Mesodermal cell (in vitro differentiated cells): ENCODE results near the gene ANKK1.

ENCODE experiments used
- H3K27ac ChIP-seq: 2 replicates; pipeline ENCODE4 v1.7.0; 2013; ENCODE audit warnings: mild to moderate bottlenecking, low read depth, low read length, moderate library complexity; ENCODE audit not compliant: severe bottlenecking
- H3K36me3 ChIP-seq: 2 replicates; pipeline ENCODE4 v1.7.1; 2013; ENCODE audit warnings: mild to moderate bottlenecking, low read length, moderate library complexity; ENCODE audit not compliant: control insufficient read depth, insufficient read depth
- H3K4me1 ChIP-seq: one replicate; pipeline ENCODE4 v1.7.1; 2013; ENCODE audit warnings: mild to moderate bottlenecking, low read length; ENCODE audit not compliant: insufficient read depth, control insufficient read depth, poor library complexity, severe bottlenecking
- H3K4me3 ChIP-seq: 2 replicates; pipeline ENCODE4 v1.7.0; 2013; ENCODE audit warnings: low read length, control low read depth, mild to moderate bottlenecking; ENCODE audit not compliant: insufficient read depth, poor library complexity, severe bottlenecking; ENCODE audit errors: extremely low read depth
- H3K9me3 ChIP-seq: 2 replicates; pipeline ENCODE4 v1.7.1; 2013; ENCODE audit warnings: mild to moderate bottlenecking, low read length, moderate library complexity; ENCODE audit not compliant: control insufficient read depth
- WGBS, 2 experiments: methylation state at CpG; one replicate each; pipeline ENCODE4 v1.1.5; 2013; ENCODE audit warnings: missing lambda C conversion rate in 2 of 2; ENCODE audit not compliant: insufficient coverage in 2 of 2; 5-methylcytosine and 5-hydroxymethylcytosine counted together

ANKK1 gene

DNA sequence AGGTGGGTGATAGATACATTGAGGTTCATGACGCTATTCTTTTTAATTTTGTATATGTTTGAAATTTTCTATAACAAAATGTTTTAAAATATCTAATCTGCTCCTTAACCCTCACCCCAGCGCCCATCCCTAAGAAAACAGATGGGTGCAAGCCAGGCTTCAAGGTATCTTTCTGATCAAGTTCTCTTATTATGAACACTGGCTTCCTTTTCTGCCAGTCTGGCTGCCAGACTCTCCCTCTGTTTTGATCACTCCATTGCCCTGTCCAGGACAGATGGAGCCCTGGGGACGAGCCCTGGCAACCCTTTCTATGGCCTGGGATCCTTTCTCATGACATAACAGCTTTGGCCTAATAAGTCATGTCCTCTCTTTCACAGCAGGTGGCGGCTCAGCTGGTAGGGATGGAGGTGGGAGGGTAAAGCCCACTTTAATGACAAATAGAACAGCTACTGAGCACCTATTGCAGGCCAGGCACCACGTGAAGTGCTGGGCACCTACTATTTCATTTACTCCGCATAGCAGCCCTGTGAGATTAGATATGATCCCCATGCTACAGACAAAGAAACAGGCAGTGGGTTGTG lies 49.2 kb downstream of the ANKK1 start:
- Histone ChIP-seq H3K4me3 (no peak overlapping the region), H3K27ac (no peak overlapping the region), H3K36me3 (no peaks in the 10 kb centered on the region), H3K9me3 (no peaks in the 10 kb centered on the region), H3K4me1 (no peaks in the 10 kb centered on the region)
- WGBS, 2 experiments: 87 to 96% methylated on average over 3 of the region's 6 CpGs

GRCh38 chr11:113440816-113441215 lies 53.2 kb downstream of the ANKK1 start:
- Histone ChIP-seq H3K4me3 (no peak overlapping the region), H3K36me3 (no peaks in the 10 kb centered on the region), H3K9me3 (no peaks in the 10 kb centered on the region), H3K4me1 (no peaks in the 10 kb centered on the region), H3K27ac (no peak overlapping the region)
- 95 to 100% methylated on average over 1 to 2 of the region's 2 CpGs for WGBS, 2 experiments

- Histone ChIP-seq H3K4me1 (peaks cover 27% of the 10 kb centered on the region), H3K4me3 (no peak overlapping the region), H3K36me3 (no peaks in the 10 kb centered on the region), H3K9me3 (no peaks in the 10 kb centered on the region), H3K27ac (no peak overlapping the region)
- 90% methylated on average over 4 to 6 of the region's 7 CpGs for WGBS, 2 experiments
Observed at GRCh38 chr11:113444502-113445123, 57.0 kb downstream of the ANKK1 start.

- H3K4me3 ChIP-seq: no peak overlapping the region
- no peak overlapping the region for H3K27ac ChIP-seq
- no peaks in the 10 kb centered on the region for H3K9me3 ChIP-seq
- H3K4me1 ChIP-seq: peaks cover 27% of the 10 kb centered on the region
- H3K36me3 ChIP-seq: no peaks in the 10 kb centered on the region
- 85 to 90% methylated on average over 5 of the region's 6 CpGs for WGBS, 2 experiments
Observed at GRCh38 chr11:113446112-113446511, 58.5 kb downstream of the ANKK1 start.

GRCh38 chr11:113446938-113447337 lies 59.4 kb downstream of the ANKK1 start:
- no peaks in the 10 kb centered on the region for H3K9me3 ChIP-seq
- H3K36me3 ChIP-seq: no peaks in the 10 kb centered on the region
- no peak overlapping the region for H3K4me3 ChIP-seq
- whole genome bisulfite sequencing, 2 experiments: 71 to 81% methylated on average over 4 to 5 of the region's 6 CpGs
- H3K27ac ChIP-seq: no peak overlapping the region
- peaks cover 27% of the 10 kb centered on the region for H3K4me1 ChIP-seq

GRCh38 chr11:113447621-113448315 lies 60.2 kb downstream of the ANKK1 start:
- no peak overlapping the region for H3K27ac ChIP-seq

GRCh38 chr11:113448316-113448677 lies 60.7 kb downstream of the ANKK1 start:
- H3K4me3 ChIP-seq: no peak overlapping the region
- 100% methylated on average over 3 to 5 of the region's 5 CpGs for WGBS, 2 experiments
- H3K36me3 ChIP-seq: no peaks in the 10 kb centered on the region
- H3K9me3 ChIP-seq: no peaks in the 10 kb centered on the region
- no peak overlapping the region for H3K27ac ChIP-seq
- H3K4me1 ChIP-seq: peaks cover 29% of the 10 kb centered on the region

More at GRCh38 chr11:113447621-113448315, 60.2 kb downstream of the ANKK1 start:
- Histone ChIP-seq H3K4me1 (peaks cover 29% of the 10 kb centered on the region), H3K36me3 (no peaks in the 10 kb centered on the region), H3K9me3 (no peaks in the 10 kb centered on the region), H3K4me3 (no peak overlapping the region)
- WGBS, 2 experiments: 77 to 87% methylated on average over 7 to 8 of the region's 8 CpGs

DNA sequence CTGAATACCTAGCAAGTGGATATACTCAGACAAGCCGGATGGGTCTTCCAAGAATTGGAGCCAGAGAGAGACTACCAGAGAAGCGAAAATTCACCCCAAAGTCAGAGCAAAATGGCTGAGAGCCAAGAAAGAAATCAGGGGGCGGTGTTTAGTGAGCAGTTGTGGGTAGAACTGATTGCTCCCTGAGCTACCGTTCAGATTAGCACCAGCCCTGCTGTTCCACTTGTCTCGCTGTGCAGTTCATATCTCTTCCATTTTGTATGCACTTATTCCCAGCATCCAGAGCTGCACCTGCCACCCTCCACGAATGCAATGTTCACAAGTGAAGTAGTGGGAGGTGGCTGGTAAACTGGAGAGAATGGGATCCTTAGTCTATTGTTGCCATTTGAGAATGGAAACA lies 62.2 kb downstream of the ANKK1 start:
- Histone ChIP-seq H3K27ac (no peak overlapping the region), H3K9me3 (no peaks in the 10 kb centered on the region), H3K36me3 (no peaks in the 10 kb centered on the region), H3K4me3 (no peak overlapping the region), H3K4me1 (peaks cover 29% of the 10 kb centered on the region)
- WGBS, 2 experiments: 94% methylated on average over 3 of the region's 6 CpGs
